IMR-90 (cell line): ENCODE results near the gene SMIM44.

Experiments
- MAZ ChIP-seq: IDR thresholded peaks from 2 replicates; pipeline ENCODE4 v1.6.1; 2012; ENCODE audit warnings: low read depth, mild to moderate bottlenecking, low read length, improper control_type of control experiment, moderate library complexity, borderline replicate concordance
- POLR2A ChIP-seq: IDR thresholded peaks from 2 replicates; pipeline ENCODE4 v1.6.1; 2012; ENCODE audit warnings: mild to moderate bottlenecking, low read depth, low read length
- SMC3 ChIP-seq: fragments of 150-350 bp; IDR thresholded peaks from 2 replicates; pipeline ENCODE4 v1.6.1; 2016; ENCODE audit warnings: low read depth, mild to moderate bottlenecking, antibody characterized with exemption, low read length, moderate library complexity
- TF ChIP-seq, protein P1 (sequence below): fragments of 150-350 bp; IDR thresholded peaks from 2 replicates; pipeline ENCODE4 v1.6.1; 2016; ENCODE audit warnings: low read depth, mild to moderate bottlenecking, low read length, moderate library complexity, borderline replicate concordance
- TF ChIP-seq, protein P2 (sequence below): conservative IDR thresholded peaks from 2 replicates; pipeline ENCODE4 v1.5.1; 2012; ENCODE audit warnings: mild to moderate bottlenecking, low read depth, low read length, improper control_type of control experiment

DNA sequence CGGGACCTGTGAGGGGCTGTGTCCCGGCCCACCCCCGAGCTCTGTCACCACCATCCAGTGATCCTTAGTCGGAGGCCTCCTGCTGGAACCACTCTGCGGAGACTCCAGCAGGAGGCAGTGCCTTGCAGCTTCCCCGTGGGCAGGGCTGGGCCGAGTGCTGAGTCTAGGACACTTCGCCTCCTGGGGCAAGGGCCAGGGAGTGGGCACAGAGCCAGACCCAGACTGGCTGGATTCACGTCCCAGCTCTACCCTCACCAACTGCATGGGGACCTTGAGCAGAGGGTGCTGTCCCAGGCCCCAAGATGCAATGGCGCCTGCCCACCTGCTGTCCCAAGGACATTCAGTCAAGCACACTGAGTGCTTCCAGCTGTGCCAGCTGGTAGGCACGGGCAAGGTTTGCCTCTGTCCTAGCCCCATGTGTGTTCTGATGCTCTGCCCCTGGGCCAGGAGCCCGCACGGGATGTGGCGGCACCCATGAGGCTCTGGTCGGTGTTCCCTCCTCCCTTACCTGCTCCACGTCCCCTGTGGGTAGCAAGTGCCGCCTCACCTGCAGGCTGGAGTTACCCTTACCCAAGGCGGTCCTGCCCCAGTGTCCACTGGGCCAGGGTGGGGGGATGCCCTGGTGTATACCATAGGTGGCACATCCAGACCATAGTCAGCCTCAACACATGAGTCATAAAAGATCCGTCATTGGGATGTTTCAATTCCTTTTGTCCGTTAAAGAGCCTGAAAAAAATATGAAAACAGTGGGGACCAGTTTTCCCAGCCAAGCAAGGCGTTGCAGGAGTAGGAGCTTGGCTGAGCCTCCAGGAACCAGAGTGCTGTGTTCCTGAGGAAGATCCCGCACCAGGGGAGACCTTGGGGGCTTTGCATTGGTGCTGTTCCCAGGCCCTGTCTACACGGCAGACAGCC is 30.2 kb upstream of the SMIM44 start:
- TF ChIP-seq, protein P1, sequence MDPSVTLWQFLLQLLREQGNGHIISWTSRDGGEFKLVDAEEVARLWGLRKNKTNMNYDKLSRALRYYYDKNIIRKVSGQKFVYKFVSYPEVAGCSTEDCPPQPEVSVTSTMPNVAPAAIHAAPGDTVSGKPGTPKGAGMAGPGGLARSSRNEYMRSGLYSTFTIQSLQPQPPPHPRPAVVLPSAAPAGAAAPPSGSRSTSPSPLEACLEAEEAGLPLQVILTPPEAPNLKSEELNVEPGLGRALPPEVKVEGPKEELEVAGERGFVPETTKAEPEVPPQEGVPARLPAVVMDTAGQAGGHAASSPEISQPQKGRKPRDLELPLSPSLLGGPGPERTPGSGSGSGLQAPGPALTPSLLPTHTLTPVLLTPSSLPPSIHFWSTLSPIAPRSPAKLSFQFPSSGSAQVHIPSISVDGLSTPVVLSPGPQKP, result no peak
- TF ChIP-seq, protein P2, sequence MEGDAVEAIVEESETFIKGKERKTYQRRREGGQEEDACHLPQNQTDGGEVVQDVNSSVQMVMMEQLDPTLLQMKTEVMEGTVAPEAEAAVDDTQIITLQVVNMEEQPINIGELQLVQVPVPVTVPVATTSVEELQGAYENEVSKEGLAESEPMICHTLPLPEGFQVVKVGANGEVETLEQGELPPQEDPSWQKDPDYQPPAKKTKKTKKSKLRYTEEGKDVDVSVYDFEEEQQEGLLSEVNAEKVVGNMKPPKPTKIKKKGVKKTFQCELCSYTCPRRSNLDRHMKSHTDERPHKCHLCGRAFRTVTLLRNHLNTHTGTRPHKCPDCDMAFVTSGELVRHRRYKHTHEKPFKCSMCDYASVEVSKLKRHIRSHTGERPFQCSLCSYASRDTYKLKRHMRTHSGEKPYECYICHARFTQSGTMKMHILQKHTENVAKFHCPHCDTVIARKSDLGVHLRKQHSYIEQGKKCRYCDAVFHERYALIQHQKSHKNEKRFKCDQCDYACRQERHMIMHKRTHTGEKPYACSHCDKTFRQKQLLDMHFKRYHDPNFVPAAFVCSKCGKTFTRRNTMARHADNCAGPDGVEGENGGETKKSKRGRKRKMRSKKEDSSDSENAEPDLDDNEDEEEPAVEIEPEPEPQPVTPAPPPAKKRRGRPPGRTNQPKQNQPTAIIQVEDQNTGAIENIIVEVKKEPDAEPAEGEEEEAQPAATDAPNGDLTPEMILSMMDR, result no peak
- TF ChIP-seq POLR2A, result no peak
- TF ChIP-seq SMC3, result no peak
- no peak for TF ChIP-seq MAZ
